ENCODE results near the gene TMEM42.

GRCh38 chr3:44860117-44860516 lies 1.6 kb upstream of the TMEM42 start:
- TF ChIP-seq RFX5 (IDR thresholded peaks at IDR 0.05; ENCODE audit: low read length) (no peak), MAX (IDR thresholded peaks at IDR 0.05; ENCODE audit: low read depth) (no peak), CTCF (IDR thresholded peaks at IDR 0.05) (no peak), POLR2AphosphoS5 (IDR thresholded peaks at IDR 0.05; ENCODE audit: low read depth, low read length) (no peak), TAF1 (IDR thresholded peaks at IDR 0.05; ENCODE audit: borderline replicate concordance, low read depth, low read length) (no peak), FOXJ3 (CRISPR knock-in tag; IDR thresholded peaks at IDR 0.05) (no peak), PBX3 (IDR thresholded peaks at IDR 0.05) (no peak), EZH2phosphoT487 (IDR thresholded peaks at IDR 0.05; ENCODE audit: borderline replicate concordance, low read depth) (no peak), SIN3A (IDR thresholded peaks at IDR 0.05; ENCODE audit: borderline replicate concordance, low read depth, low read length) (no peak), ZBTB33 (IDR thresholded peaks at IDR 0.05; ENCODE audit: borderline replicate concordance, low read depth) (no peak), USF1 (IDR thresholded peaks at IDR 0.05; ENCODE audit: borderline replicate concordance, low read depth) (no peak), SMC3 (IDR thresholded peaks at IDR 0.05; ENCODE audit: low read depth, low read length) (no peak)
